OCI-LY1 (cell line): Measurements from ENCODE around the gene TTC3.

Experiments
- CTCF ChIP-seq: fragments of 200-600 bp; sonication (generic), shearing (Covaris generic); IDR thresholded peaks from 2 replicates; pipeline ENCODE4 v1.5.1; 2017; ENCODE audit warnings: mild to moderate bottlenecking, antibody characterized with exemption, low read length, moderate library complexity, mixed read lengths
- EZH2 ChIP-seq: fragments of 200-600 bp; sonication (generic), shearing (Covaris generic); IDR thresholded peaks from 2 replicates; pipeline ENCODE4 v1.8.0; 2017; ENCODE audit warnings: borderline replicate concordance, mixed run types, mild to moderate bottlenecking, antibody characterized with exemption, low read length, moderate library complexity, mixed read lengths

GRCh38 chr21:37165586-37165985 is 92.5 kb downstream of the TTC3 start:
- TF ChIP-seq CTCF = no peak
- no peak for TF ChIP-seq EZH2
